Endodermal cell (in vitro differentiated cells): Measurements from ENCODE around the gene BANP. TPM values are rescaled to one million over a fixed set of nuclear protein-coding genes. Genes with fewer than 3 reads are reported as not detected.
"Not testable (repeated sequence)": the region's sequence is repeated elsewhere in the genome, so short reads cannot be mapped to it uniquely, and the experiment has no call there.

ENCODE experiments used
- DNase-seq: peaks from one replicate; pipeline ENCODE4 v3.0.0-alpha.2; 2017
- H3K27ac ChIP-seq: 2 replicates; pipeline ENCODE4 v1.5.1; 2013; ENCODE audit warnings: mild to moderate bottlenecking, low read depth, low read length, moderate library complexity
- H3K27me3 ChIP-seq: 2 replicates; pipeline ENCODE4 v1.6.1; 2013; ENCODE audit warnings: mild to moderate bottlenecking, low read length, moderate library complexity; ENCODE audit not compliant: insufficient read depth, control insufficient read depth, poor library complexity, severe bottlenecking
- H3K36me3 ChIP-seq: 2 replicates; pipeline ENCODE4 v1.7.0; 2013; ENCODE audit warnings: mild to moderate bottlenecking, low read length, moderate library complexity; ENCODE audit not compliant: control insufficient read depth, insufficient read depth
- H3K4me1 ChIP-seq: one replicate; pipeline ENCODE4 v1.7.0; 2013; ENCODE audit warnings: low read length; ENCODE audit not compliant: control insufficient read depth, insufficient read depth
- H3K4me3 ChIP-seq: 2 replicates; pipeline ENCODE4 v1.5.1; 2013; ENCODE audit warnings: mild to moderate bottlenecking, low read length, moderate library complexity
- H3K9ac ChIP-seq: 2 replicates; pipeline ENCODE4 v1.6.1; 2013; ENCODE audit warnings: mild to moderate bottlenecking, low read length, moderate library complexity; ENCODE audit not compliant: poor library complexity, severe bottlenecking; ENCODE audit errors: extremely low read depth
- H3K9me3 ChIP-seq: 2 replicates; pipeline ENCODE4 v1.6.1; 2013; ENCODE audit warnings: mild to moderate bottlenecking, low read length, moderate library complexity; ENCODE audit not compliant: control insufficient read depth
- H3K27ac Mint-ChIP-seq: 2 replicates; pipeline ENCODE4 v1.8.0; 2020; ENCODE audit warnings: mixed read lengths
- H3K27me3 Mint-ChIP-seq: 2 replicates; pipeline ENCODE4 v1.8.0; 2021; ENCODE audit warnings: mild to moderate bottlenecking, mixed read lengths; ENCODE audit not compliant: insufficient read depth
- H3K36me3 Mint-ChIP-seq: 2 replicates; pipeline ENCODE4 v1.8.0; 2020; ENCODE audit warnings: low read depth, mixed read lengths
- H3K4me1 Mint-ChIP-seq: 2 replicates; pipeline ENCODE4 v1.8.0; 2020; ENCODE audit warnings: mixed read lengths
- H3K4me3 Mint-ChIP-seq: 2 replicates; pipeline ENCODE4 v1.8.0; 2020; ENCODE audit warnings: mild to moderate bottlenecking, moderate library complexity, mixed read lengths
- H3K9me3 Mint-ChIP-seq: 2 replicates; pipeline ENCODE4 v1.8.0; 2020; ENCODE audit warnings: mild to moderate bottlenecking, mixed read lengths
- CTCF ChIP-seq: fragments of 200-600 bp; sonication (generic); conservative IDR thresholded peaks from 2 replicates; pipeline ENCODE4 v1.5.0; 2021; ENCODE audit warnings: antibody characterized with exemption, mild to moderate bottlenecking
- WGBS, 2 experiments: methylation state at CpG; one replicate each; pipeline versions ENCODE4 v1.1.5 to v1.1.7; 2013; ENCODE audit warnings: missing lambda C conversion rate in 2 of 2, mixed read lengths in 1 of 2; ENCODE audit not compliant: insufficient coverage in 1 of 2, insufficient read length in 1 of 2; 5-methylcytosine and 5-hydroxymethylcytosine counted together
- total RNA-seq, 2 donors: library from RNA; stranded (reverse); fragmentation: NEBNext Ultra II Directional in 1 of 2; extraction: Animal tissue kit (Norgen Biotek cat#: 25700) in 1 of 2; gene quantifications; 2 replicates in 1 of 2; 3 replicates in 1 of 2; pipeline ENCODE4 v1.2.1, GENCODE V29; 2021

The BANP gene
- total RNA-seq, 2 donors from 2014 or later: 39.5 to 45.5 TPM

- Histone ChIP-seq H3K27ac (no peak overlapping the region), H3K4me3 (peak overlapping the region; percentile 60), H3K9me3 (no peaks in the 10 kb centered on the region), H3K9ac (no peak overlapping the region), H3K4me1 (peaks cover 5% of the 10 kb centered on the region), H3K27me3 (no peaks in the 10 kb centered on the region), H3K36me3 (no peaks in the 10 kb centered on the region)
- Mint-ChIP-seq H3K27ac (peak overlapping the region; percentile 64), H3K9me3 (peaks cover 3% of the 10 kb centered on the region), H3K4me1 (peaks cover 17% of the 10 kb centered on the region), H3K36me3 (no peaks in the 10 kb centered on the region), H3K4me3 (peak overlapping the region; percentile 14), H3K27me3 (no peaks in the 10 kb centered on the region)
- TF ChIP-seq CTCF: no peak
- DNase-seq: no peak
- WGBS, 2 experiments: 51 to 52% methylated on average over 9 to 13 of the region's 13 CpGs
These were observed 167.1 kb downstream of the BANP start for GRCh38 chr16:88118376-88118775.

GRCh38 chr16:88118852-88119741 is 167.9 kb downstream of the BANP start:
- not testable (repeated sequence) for H3K36me3 ChIP-seq, H3K4me1 ChIP-seq, H3K27me3 Mint-ChIP-seq, H3K27ac ChIP-seq, H3K27me3 ChIP-seq, H3K9me3 Mint-ChIP-seq, H3K36me3 Mint-ChIP-seq, H3K9me3 ChIP-seq
- WGBS, 2 experiments: 37 to 45% methylated on average over 17 to 27 of the region's 28 CpGs
- Histone ChIP-seq H3K4me3 (peak overlapping the region; percentile 60), H3K9ac (peak overlapping the region; percentile 41)
- Mint-ChIP-seq H3K4me3 (peak overlapping the region; percentile 14), H3K27ac (peak overlapping the region; percentile 93), H3K4me1 (peaks cover 17% of the 10 kb centered on the region)
- peak; percentile 73 for DNase-seq

GRCh38 chr16:88119881-88120751 is 168.9 kb downstream of the BANP start:
- not testable (repeated sequence) for H3K9ac ChIP-seq
- WGBS, 2 experiments: 93 to 94% methylated on average over 35 to 49 of the region's 49 CpGs

GRCh38 chr16:88120812-88121211 is 169.6 kb downstream of the BANP start:
- Histone ChIP-seq H3K9ac (no peak overlapping the region), H3K27ac (no peak overlapping the region), H3K36me3 (no peaks in the 10 kb centered on the region), H3K27me3 (no peaks in the 10 kb centered on the region), H3K9me3 (no peaks in the 10 kb centered on the region), H3K4me1 (peaks cover 5% of the 10 kb centered on the region), H3K4me3 (no peak overlapping the region)
- DNase-seq: no peak
- H3K36me3 Mint-ChIP-seq: no peaks in the 10 kb centered on the region
- peaks cover 3% of the 10 kb centered on the region for H3K9me3 Mint-ChIP-seq
- peaks cover 17% of the 10 kb centered on the region for H3K4me1 Mint-ChIP-seq
- H3K4me3 Mint-ChIP-seq: no peak overlapping the region
- no peak for TF ChIP-seq CTCF
- no peak overlapping the region for H3K27ac Mint-ChIP-seq
- no peaks in the 10 kb centered on the region for H3K27me3 Mint-ChIP-seq
- 93 to 100% methylated on average over 1 to 15 of the region's 18 CpGs for WGBS, 2 experiments

More at GRCh38 chr16:88119881-88120751, 168.9 kb downstream of the BANP start:
- H3K4me3 Mint-ChIP-seq, H3K4me1 ChIP-seq, H3K36me3 Mint-ChIP-seq, H3K4me3 ChIP-seq, H3K27me3 ChIP-seq, DNase-seq, H3K27me3 Mint-ChIP-seq, H3K36me3 ChIP-seq, H3K9me3 ChIP-seq, H3K9me3 Mint-ChIP-seq, H3K27ac ChIP-seq, H3K27ac Mint-ChIP-seq: not testable (repeated sequence)
- peaks cover 17% of the 10 kb centered on the region for H3K4me1 Mint-ChIP-seq

GRCh38 chr16:88121391-88121790 is 170.2 kb downstream of the BANP start:
- H3K4me1 Mint-ChIP-seq: peaks cover 17% of the 10 kb centered on the region
- DNase-seq, H3K9me3 ChIP-seq, H3K9ac ChIP-seq, H3K27ac Mint-ChIP-seq, H3K9me3 Mint-ChIP-seq, H3K4me3 ChIP-seq, H3K27ac ChIP-seq, H3K27me3 Mint-ChIP-seq, H3K36me3 Mint-ChIP-seq, H3K27me3 ChIP-seq, H3K4me1 ChIP-seq, H3K4me3 Mint-ChIP-seq, H3K36me3 ChIP-seq: not testable (repeated sequence)
- WGBS, 2 experiments: 94 to 96% methylated on average over 3 to 10 of the region's 11 CpGs
